GM11168 (cell line): Measurements from ENCODE around the gene DAPK3.
"Not testable (repeated sequence)": the region's sequence is repeated elsewhere in the genome, so short reads cannot be mapped to it uniquely, and the experiment has no call there.

ENCODE experiments used
- in situ Hi-C: fragments of 300-500 bp; cut with MboI; formaldehyde crosslinking; loops from one replicate; pipeline ENCODE4 v1.12.0; 2022; ENCODE audit warnings: low sequenced_read_pairs; ENCODE audit not compliant: unreplicated experiment

DAPK3 gene

GRCh38 chr19:3970808-3971598 lies at the start of gene DAPK3:
DAPK3 (minus strand) TSS chr19:3971099; CDS start chr19:3969735, 1,364 bp downstream.
- in situ Hi-C loops = no loop called here

GRCh38 chr19:4019578-4019977 lies 48.7 kb upstream of the DAPK3 start:
- in situ Hi-C loops = no loop called here

GRCh38 chr19:4018775-4019504 lies 48.0 kb upstream of the DAPK3 start:
- in situ Hi-C loops = no loop called here

DNA sequence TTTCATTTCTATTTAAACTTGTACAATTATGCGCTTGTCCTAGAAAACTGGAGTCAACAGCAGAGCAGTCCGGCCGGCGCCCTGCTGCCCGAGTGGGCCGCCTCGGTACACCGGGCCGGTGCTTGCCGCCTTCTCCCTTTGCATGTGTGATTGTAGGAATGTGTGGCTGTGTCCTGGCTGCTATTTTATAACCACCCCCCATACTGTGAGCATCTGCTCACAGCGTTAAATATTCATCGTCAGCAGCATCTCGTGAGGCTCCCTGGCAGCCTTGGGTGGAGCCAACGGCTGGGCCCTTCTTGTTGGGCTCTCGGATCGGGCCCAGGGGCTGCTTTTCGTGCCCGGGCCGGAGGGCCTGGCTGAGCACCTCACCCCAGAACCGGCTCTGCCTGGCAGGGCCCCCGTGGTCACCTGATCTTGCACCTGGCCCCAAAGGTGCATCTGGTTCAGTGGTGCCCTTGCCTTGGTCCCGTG lies 47.3 kb upstream of the DAPK3 start:
- in situ Hi-C loops = no loop called here

- in situ Hi-C loops = no loop called here
Measured at GRCh38 chr19:4016903-4017638, 46.2 kb upstream of the DAPK3 start.

GRCh38 chr19:4016486-4016885 lies 45.6 kb upstream of the DAPK3 start:
- in situ Hi-C loops = no loop called here

- in situ Hi-C loops = no loop called here
Measured at GRCh38 chr19:4015705-4016402, 45.0 kb upstream of the DAPK3 start.

- in situ Hi-C loops = no loop called here
Measured at GRCh38 chr19:4014541-4015491, 43.9 kb upstream of the DAPK3 start.

DNA sequence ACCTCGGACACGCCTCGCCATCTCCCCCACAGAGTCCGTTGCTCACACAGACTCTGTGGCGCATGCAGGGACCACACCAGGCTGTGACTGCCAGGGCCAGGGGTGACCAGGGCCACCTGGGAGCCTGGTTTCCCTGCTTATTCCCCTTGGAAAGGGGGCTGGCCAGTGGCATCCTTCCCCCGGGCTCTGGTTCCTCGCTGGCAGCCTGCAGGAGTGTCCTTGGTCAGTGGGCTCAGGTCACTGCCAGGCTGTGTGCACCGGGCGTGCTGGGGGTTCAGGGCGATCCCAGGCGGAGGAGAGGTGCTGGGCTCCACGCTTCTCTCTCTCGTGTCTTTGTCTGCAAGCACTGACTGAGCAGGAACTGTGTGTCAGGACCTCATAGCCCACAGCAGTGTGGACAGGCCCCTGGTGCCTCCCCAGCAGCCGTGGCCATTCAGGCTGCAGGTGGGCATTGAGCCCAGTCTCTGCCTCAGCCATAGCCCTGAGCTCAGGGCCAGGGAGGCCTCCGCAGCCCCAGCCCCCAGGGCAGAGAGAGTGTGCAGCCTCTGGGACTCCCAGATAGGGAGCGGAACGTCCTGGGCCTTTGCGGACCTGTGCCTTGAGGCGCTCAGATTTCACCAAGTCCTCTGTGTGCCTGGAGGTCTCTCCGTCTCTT lies 43.1 kb upstream of the DAPK3 start:
- in situ Hi-C loops = no loop called here

- in situ Hi-C loops = no loop called here
Measured at GRCh38 chr19:4012975-4013634, 42.2 kb upstream of the DAPK3 start.

DNA sequence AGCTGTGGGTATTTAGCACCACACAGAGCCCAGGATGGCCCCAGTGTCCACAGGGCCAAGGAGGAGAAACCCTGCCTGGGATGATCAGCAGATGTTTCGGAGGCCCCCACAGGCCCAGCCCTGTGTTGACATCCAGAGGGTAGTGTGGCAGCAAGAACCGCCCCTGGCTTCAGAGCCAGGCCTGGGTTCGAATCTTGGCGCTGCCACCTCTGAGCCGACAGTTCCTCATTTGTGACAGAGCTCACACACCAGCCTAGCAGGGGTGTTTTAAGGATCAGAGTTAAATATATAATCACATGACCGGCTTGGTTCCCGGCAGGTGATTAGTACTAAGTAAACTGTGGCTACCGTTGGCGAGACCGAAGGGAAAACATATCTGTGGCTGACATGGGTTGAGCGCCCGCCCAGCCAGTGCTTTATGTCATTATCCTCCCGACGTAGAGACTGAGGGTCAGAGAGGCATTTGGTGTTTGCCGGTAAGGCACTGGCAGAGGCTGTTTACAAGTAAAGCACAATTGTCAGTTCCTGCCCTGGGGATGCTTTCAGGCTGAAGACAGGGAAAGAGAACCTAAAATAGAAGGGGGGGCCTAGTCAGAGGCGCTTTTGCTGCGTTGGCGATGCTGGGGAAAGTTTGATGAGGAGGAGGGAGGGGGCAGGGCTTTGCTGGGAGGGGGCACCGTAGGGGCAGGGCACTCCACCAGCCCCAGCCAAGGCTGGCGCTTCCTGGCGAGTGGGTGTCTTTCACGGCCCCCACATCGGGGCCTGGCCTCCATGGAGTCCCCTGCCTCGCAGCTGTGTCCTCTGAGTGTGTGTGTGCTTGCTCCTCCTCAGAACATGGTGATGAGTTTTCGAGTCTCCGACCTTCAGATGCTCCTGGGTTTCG lies 41.4 kb upstream of the DAPK3 start:
- in situ Hi-C loops = no loop called here

- in situ Hi-C loops = not testable (repeated sequence)
Measured at GRCh38 chr19:4011430-4011829, 40.5 kb upstream of the DAPK3 start.

DNA sequence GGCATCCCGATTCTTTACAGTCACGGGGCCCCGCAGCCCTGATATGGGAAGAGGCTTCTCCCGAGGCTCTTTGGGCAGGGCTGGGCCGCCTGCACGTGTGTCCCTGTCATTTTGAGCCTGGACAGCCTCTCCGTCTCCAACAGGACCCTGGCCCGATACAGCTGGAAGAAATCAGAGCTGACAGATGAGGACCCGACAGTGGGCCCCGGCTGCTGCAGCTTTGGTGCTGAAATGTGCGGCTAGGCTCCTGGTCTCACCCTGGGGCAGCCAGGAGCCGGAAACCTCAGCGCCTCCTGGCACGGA lies 39.9 kb upstream of the DAPK3 start:
- in situ Hi-C loops = no loop called here

DNA sequence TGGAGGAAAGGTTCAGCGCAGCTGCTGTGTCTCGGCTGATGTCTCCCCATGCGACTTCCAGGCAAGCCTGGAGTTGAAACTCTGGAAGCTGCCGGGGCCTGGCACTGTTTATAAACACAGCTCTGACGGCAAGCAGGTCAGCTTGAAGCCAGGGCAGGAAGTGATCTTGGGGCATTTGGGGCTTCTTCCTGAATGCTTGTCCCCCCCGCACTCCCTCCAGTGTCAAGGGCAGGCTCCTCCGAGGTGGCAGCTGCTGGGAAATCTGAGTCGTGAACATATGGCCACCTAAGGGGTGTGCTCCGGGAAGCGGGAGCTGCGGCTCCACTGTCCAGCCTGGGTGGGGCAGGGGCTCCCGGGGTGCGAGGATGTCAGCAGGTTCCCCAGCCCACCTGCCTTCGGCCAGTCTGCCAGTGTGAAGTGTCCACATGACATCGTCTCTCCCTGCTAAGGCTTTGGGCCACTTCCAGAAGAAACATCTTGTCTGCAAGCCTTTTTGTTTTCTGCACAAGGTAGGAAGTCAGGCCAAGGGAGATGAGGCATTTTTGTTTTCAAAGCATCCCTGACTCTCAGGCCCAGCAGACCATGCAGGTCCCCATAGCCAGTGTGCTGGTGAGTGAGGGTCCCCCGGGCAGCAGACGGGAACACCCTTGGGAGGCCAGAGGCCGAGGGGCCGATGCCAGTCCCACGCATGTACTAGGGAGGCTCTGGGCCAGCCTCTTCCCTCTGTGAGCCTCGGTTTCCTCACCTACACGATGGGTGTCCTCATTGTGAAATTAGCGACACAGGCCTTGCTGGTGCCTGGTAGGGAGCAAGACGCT lies 39.3 kb upstream of the DAPK3 start:
- in situ Hi-C loops = no loop called here

GRCh38 chr19:4007836-4008539 lies 37.1 kb upstream of the DAPK3 start:
- in situ Hi-C loops = no loop called here
